Spleen (tissue), 11 donors: ENCODE data around the gene LRMDA. TPM values are rescaled to one million over a fixed set of nuclear protein-coding genes. Genes with fewer than 3 reads are reported as not detected.

Experiments used
- DNase-seq: peaks from one replicate; pipeline ENCODE4 v3.0.0-alpha.2; 2020
- H3K27ac ChIP-seq, 8 donors: fragments of 200-600 bp; sonication (generic) in 7 of 8; 1 replicate in 4 of 8; 2 replicates in 4 of 8; pipeline versions ENCODE4 v1.5.0 to v1.8.0; 2016 to 2021; ENCODE audit warnings: inconsistent platforms in 4 of 8, mild to moderate bottlenecking in 4 of 8, moderate library complexity in 1 of 8
- H3K27me3 ChIP-seq, 7 donors: fragments of 200-600 bp; sonication (generic) in 6 of 7; replicated peaks in 1 of 7; 1 replicate in 4 of 7; 2 replicates in 3 of 7; pipeline versions ENCODE4 v1.5.0 to v1.8.0; 2016 to 2021; ENCODE audit warnings: inconsistent platforms in 3 of 7, mild to moderate bottlenecking in 1 of 7
- H3K36me3 ChIP-seq, 6 donors: fragments of 200-600 bp; sonication (generic) in 5 of 6; 1 replicate in 4 of 6; 2 replicates in 2 of 6; pipeline versions ENCODE4 v1.5.0 to v1.8.0; 2016 to 2021; ENCODE audit warnings: inconsistent platforms in 2 of 6
- H3K4me1 ChIP-seq, 6 donors: fragments of 200-600 bp; sonication (generic) in 5 of 6; 1 replicate in 3 of 6; 2 replicates in 3 of 6; pipeline versions ENCODE4 v1.5.0 to v1.8.0; 2016 to 2021; ENCODE audit warnings: inconsistent platforms in 3 of 6
- H3K4me3 ChIP-seq, 8 donors: fragments of 200-600 bp; sonication (generic) in 7 of 8; 1 replicate in 4 of 8; 2 replicates in 4 of 8; pipeline versions ENCODE4 v1.5.0 to v1.8.0; 2016 to 2021; ENCODE audit warnings: inconsistent platforms in 4 of 8, mild to moderate bottlenecking in 4 of 8, moderate library complexity in 2 of 8
- H3K9me3 ChIP-seq, 8 donors: fragments of 200-600 bp; sonication (generic) in 7 of 8; 1 replicate in 4 of 8; 2 replicates in 4 of 8; pipeline versions ENCODE4 v1.5.0 to v1.8.0; 2016 to 2021; ENCODE audit warnings: inconsistent platforms in 4 of 8
- POLR2A ChIP-seq, 3 donors: fragments of 450-650 bp; IDR thresholded peaks; one replicate each; pipeline ENCODE4 v1.5.1; 2017; ENCODE audit warnings: antibody characterized with exemption in 3 of 3, mild to moderate bottlenecking in 1 of 3
- POLR2AphosphoS5 ChIP-seq, 3 donors: sonication (generic); formaldehyde crosslinking; IDR thresholded peaks; one replicate each; pipeline ENCODE4 v1.5.1; 2017; ENCODE audit warnings: antibody characterized with exemption in 3 of 3
- WGBS, 5 donors: extraction: QIAGEN DNeasy Blood & Tissue Kit in 3 of 5; methylation state at CpG; one replicate each; pipeline versions ENCODE4 v1.1.5 to v1.1.7; 2013 to 2018; 5-methylcytosine and 5-hydroxymethylcytosine counted together
- intact Hi-C: fragments of 100-400 bp; cut with DNase I; formaldehyde crosslinking; loops from one replicate; pipeline ENCODE4 v1.15.0; 2023; ENCODE audit warnings: low total_unique reads
- polyA plus RNA-seq, 3 donors: library from polyadenylated mRNA; stranded (reverse); fragments of 200-250 nt; gene quantifications; one replicate each; pipeline ENCODE4 v1.2.1, GENCODE V29; 2013
- total RNA-seq, 7 donors: library from RNA; depleted of rRNA in 3 of 7; stranded (reverse); fragments of >200 nt in 3 of 7; fragmentation: NEBNext Ultra II Directional in 4 of 7; extraction: Animal tissue kit (Norgen Biotek cat#: 25700) in 4 of 7; gene quantifications; one replicate each; pipeline versions ENCODE4 v1.1.0 to v1.2.1, GENCODE V29; 2016 to 2021
- TF ChIP-seq, protein P1 (sequence below), 11 experiments: fragments of 200-600 bp in 7 of 11; fragments of 450-650 bp in 4 of 11; sonication (generic) in 4 of 11; IDR thresholded peaks in 8 of 11; conservative IDR thresholded peaks in 3 of 11; 1 replicate in 7 of 11; 2 replicates in 4 of 11; pipeline versions ENCODE4 v1.4.0 to v1.8.0; 2016 to 2021; ENCODE audit warnings: antibody characterized with exemption in 11 of 11, inconsistent platforms in 4 of 11, mild to moderate bottlenecking in 1 of 11
- donor health status: healthy with polysubstance abuse.
- donor health status: DM: no; HTN: no; CAD: no; lungs with moderate emphysema.
- donor health status: DM: no; HTN: no; CAD: no.
- donor health status: Bipolar disorder and iron deficiency.
- donor health status: healthy.
- donor health status: DM: no; HTN: no; CAD: no.
- donor health status: DM: yes; HTN: yes; CAD: no.

The LRMDA gene
- total and polyA plus RNA-seq, 10 donors: 7.3 to 46.6 (median 28.2) TPM

DNA sequence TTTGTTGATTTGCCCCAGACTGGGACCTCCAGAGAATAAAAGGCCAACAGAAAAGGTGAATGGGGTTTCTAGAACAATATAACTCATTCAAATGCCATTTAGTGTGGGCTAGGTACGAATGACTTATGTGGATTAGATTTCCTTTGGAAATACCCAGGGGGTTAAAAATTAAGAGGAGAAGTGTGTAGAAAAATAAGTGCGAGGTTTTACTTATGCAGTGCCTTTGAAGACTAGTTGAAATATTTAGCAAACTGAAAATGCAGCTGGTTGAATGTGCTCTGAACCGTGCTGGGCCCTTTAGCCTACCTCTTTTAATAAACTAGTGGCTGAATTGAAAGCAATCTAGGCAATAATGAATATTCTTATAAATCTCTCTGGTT is 180.6 kb downstream of the LRMDA start:
- Histone ChIP-seq H3K27ac (peak overlapping the region in 4 of 8 donors; percentile 37 to 73 (median 68)), H3K9me3 (no peaks in the 10 kb centered on the region), H3K4me3 (no peak overlapping the region), H3K4me1 (peaks cover 0 to 39% (median 8%) of the 10 kb centered on the region in 6 donors), H3K27me3 (no peaks in the 10 kb centered on the region), H3K36me3 (no peaks in the 10 kb centered on the region)
- no peak for DNase-seq
- intact Hi-C loops: no loop called here
- TF ChIP-seq POLR2A (IDR thresholded peaks at IDR 0.05) (no peak), POLR2AphosphoS5 (IDR thresholded peaks at IDR 0.05) (no peak)
- TF ChIP-seq, protein P1, sequence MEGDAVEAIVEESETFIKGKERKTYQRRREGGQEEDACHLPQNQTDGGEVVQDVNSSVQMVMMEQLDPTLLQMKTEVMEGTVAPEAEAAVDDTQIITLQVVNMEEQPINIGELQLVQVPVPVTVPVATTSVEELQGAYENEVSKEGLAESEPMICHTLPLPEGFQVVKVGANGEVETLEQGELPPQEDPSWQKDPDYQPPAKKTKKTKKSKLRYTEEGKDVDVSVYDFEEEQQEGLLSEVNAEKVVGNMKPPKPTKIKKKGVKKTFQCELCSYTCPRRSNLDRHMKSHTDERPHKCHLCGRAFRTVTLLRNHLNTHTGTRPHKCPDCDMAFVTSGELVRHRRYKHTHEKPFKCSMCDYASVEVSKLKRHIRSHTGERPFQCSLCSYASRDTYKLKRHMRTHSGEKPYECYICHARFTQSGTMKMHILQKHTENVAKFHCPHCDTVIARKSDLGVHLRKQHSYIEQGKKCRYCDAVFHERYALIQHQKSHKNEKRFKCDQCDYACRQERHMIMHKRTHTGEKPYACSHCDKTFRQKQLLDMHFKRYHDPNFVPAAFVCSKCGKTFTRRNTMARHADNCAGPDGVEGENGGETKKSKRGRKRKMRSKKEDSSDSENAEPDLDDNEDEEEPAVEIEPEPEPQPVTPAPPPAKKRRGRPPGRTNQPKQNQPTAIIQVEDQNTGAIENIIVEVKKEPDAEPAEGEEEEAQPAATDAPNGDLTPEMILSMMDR (IDR thresholded peaks at IDR 0.05 in 8 of 11, conservative IDR thresholded peaks at IDR 0.05 in 3 of 11): no peak
- 69 to 76% (median 70%) methylated on average over 3 of the region's 3 CpGs for WGBS, 5 donors

DNA sequence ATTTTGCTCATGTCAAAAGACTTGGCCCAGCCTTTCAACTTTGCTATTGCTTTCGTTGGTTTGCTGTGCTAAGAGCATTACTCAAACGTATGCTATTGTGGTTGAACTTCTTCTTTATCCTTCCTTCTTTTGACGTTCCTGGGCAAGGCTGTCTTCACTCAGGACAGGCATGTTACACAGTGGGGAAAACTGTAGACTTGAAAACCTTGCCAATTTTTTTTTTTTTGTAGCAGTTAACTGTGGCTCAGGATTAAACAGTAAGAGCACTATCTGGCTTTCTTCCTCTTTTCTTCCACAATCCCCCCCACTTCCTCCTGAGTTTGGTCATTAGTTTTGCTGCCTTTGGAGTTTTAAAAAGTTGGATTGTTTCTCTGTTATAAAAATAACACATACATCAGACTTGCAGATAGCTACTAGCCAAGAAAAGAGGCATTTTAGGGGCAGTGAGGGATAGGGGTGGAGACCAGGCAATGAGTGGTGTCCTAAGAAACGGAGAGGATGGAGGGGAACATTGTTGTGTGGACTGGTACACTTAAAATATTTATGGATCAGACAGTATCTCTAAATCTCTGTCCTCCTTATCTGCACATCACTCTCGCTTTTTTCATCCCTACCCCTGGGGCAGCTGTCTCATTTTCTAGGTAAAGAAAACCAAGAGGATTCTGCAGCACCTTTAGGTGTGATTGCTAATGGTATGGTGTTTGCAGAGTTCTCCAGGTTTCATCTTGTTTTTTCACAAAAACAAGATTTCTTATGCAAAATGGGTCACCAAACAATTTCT is 181.7 kb downstream of the LRMDA start:
- DNase-seq: no peak
- intact Hi-C loops: no loop called here

DNA sequence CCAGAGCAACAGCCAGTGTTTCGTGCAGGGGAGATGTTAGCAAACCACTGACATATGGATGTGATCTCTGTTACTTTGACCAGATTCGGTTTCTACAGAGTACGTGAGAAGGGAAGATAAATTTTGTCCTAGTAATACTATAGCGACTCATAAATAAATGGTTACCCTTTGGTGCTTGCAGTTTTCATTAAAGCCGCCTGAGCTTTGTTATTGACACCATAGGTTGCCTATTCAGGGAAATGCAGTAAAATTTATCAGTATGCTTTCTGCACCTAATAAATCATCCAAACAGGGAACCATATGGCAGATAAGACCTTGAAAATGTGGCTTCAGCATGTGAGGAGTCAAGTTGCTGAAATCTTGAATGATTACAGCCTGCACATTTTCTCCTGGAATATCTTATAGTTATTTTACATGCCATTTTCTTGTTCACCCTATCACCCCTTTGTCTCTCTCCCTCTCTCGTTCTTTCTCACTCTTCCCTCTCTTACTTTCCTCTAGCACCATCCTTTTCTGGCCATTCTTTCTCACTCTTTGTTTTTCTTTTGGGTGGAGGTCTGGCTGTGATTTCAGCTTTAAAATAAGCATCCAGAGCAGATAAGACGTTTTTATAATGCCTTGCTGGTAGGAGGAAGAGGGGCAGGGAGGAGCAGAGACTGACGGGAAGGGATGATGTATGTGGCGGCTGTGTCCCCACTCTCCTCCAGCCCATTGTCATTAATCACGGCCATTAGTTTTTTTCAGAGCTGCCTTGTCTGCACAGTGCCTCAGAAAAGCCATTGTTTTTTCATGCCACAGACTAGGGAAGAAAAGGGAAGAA is 182.5 kb downstream of the LRMDA start:
- DNase-seq: no peak
- H3K27ac ChIP-seq: peak overlapping the region in 2 of 8 donors; percentile 50 to 73
- no peaks in the 10 kb centered on the region for H3K9me3 ChIP-seq
- intact Hi-C loops: no loop called here
- H3K36me3 ChIP-seq: no peaks in the 10 kb centered on the region
- H3K27me3 ChIP-seq: no peaks in the 10 kb centered on the region
- H3K4me3 ChIP-seq: no peak overlapping the region
- peaks cover 0 to 46% (median 8%) of the 10 kb centered on the region in 6 donors for H3K4me1 ChIP-seq
- no peak for TF ChIP-seq POLR2A (IDR thresholded peaks at IDR 0.05)
- no peak for TF ChIP-seq POLR2AphosphoS5 (IDR thresholded peaks at IDR 0.05)
- TF ChIP-seq, protein P1 (IDR thresholded peaks at IDR 0.05 in 8 of 11, conservative IDR thresholded peaks at IDR 0.05 in 3 of 11): no peak
- WGBS, 5 donors: 38 to 47% (median 44%) methylated on average over 10 of the region's 10 CpGs

More for the DNA sequence above, 181.7 kb downstream of the LRMDA start:
- Histone ChIP-seq H3K9me3 (no peaks in the 10 kb centered on the region), H3K4me3 (no peak overlapping the region), H3K36me3 (no peaks in the 10 kb centered on the region), H3K27me3 (no peaks in the 10 kb centered on the region), H3K27ac (peak overlapping the region in 3 of 8 donors; percentile 11 to 73 (median 73)), H3K4me1 (peaks cover 0 to 46% (median 8%) of the 10 kb centered on the region in 6 donors)
- no peak for TF ChIP-seq POLR2AphosphoS5 (IDR thresholded peaks at IDR 0.05)
- TF ChIP-seq POLR2A (IDR thresholded peaks at IDR 0.05): no peak
- TF ChIP-seq, protein P1 (IDR thresholded peaks at IDR 0.05 in 8 of 11, conservative IDR thresholded peaks at IDR 0.05 in 3 of 11): no peak
- WGBS, 5 donors: 13 to 28% (median 21%) methylated on average over 5 of the region's 5 CpGs

DNA sequence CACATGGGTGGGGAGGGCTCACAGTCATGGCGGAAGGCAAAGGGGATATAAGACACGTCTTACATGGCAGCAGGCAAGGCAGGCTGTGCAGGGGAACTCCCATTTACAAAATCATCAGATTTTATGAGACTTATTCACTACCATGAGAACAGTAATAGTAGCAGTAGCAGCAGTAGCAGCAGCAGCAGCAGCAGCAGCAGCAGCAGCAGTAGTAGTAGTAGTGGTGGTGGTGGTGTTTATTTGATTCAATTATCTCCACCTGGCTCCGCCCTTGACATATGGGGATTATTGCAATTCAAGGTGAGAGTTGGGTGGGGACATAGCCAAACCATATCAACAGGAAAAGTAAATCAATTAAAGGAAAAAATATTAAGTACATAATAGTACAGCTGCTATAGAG is 184.7 kb downstream of the LRMDA start:
- no peak for TF ChIP-seq POLR2AphosphoS5 (IDR thresholded peaks at IDR 0.05)
- no peak for TF ChIP-seq POLR2A (IDR thresholded peaks at IDR 0.05)
- TF ChIP-seq, protein P1 (IDR thresholded peaks at IDR 0.05 in 8 of 11, conservative IDR thresholded peaks at IDR 0.05 in 3 of 11): no peak
- DNase-seq: no peak
- Histone ChIP-seq H3K27ac (no peak overlapping the region), H3K4me3 (no peak overlapping the region), H3K27me3 (no peaks in the 10 kb centered on the region), H3K36me3 (no peaks in the 10 kb centered on the region), H3K4me1 (peaks cover 0 to 38% (median 7%) of the 10 kb centered on the region in 6 donors), H3K9me3 (no peaks in the 10 kb centered on the region)
- WGBS, 5 donors: 81 to 91% (median 86%) methylated on average over 3 of the region's 3 CpGs
- intact Hi-C loops: no loop called here
